Astrocyte of the cerebellum (primary cell): ENCODE results near the gene TMTC3.

Source experiments
- DNase-seq: peaks from one replicate; pipeline ENCODE4 v3.0.0-alpha.2; 2011; ENCODE audit warnings: low read depth
- H3K4me3 ChIP-seq: 2 replicates; pipeline ENCODE4 v1.5.1; 2011; ENCODE audit warnings: mild to moderate bottlenecking, low read depth, low read length, moderate library complexity
- in situ Hi-C: cut with HindIII; loops from 2 replicates; pipeline ENCODE4 v1.10.0; 2017; ENCODE audit warnings: low sequenced_read_pairs
- TF ChIP-seq, protein P1 (sequence below): IDR thresholded peaks from 2 replicates; pipeline ENCODE4 v1.5.1; 2012; ENCODE audit warnings: low read length, low read depth, moderate library complexity, mild to moderate bottlenecking; ENCODE audit errors: missing control alignments

Gene TMTC3

DNA sequence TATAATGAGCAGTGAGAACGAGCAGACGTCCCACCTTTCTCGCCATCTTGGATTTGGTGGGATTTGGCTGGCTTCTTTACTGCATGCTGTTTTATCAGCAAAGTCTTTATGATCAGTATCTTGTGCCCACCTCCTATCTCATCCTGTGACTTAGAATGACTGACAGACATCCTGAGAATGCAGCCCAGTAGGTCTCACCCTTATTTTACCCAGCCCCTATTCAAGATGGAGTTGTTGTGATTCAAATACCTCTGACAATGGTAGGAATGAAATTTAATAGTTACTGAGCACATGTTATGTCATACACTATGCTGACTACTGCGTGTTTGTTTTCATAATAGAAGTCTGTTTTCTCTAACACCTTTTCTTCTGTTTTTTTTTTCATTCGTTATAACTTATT lies 1.9 kb downstream of the TMTC3 start:
- TF ChIP-seq, protein P1, sequence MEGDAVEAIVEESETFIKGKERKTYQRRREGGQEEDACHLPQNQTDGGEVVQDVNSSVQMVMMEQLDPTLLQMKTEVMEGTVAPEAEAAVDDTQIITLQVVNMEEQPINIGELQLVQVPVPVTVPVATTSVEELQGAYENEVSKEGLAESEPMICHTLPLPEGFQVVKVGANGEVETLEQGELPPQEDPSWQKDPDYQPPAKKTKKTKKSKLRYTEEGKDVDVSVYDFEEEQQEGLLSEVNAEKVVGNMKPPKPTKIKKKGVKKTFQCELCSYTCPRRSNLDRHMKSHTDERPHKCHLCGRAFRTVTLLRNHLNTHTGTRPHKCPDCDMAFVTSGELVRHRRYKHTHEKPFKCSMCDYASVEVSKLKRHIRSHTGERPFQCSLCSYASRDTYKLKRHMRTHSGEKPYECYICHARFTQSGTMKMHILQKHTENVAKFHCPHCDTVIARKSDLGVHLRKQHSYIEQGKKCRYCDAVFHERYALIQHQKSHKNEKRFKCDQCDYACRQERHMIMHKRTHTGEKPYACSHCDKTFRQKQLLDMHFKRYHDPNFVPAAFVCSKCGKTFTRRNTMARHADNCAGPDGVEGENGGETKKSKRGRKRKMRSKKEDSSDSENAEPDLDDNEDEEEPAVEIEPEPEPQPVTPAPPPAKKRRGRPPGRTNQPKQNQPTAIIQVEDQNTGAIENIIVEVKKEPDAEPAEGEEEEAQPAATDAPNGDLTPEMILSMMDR = no peak
- no peak for DNase-seq
- H3K4me3 ChIP-seq = no peak overlapping the region
- in situ Hi-C loops = no loop called here

DNA sequence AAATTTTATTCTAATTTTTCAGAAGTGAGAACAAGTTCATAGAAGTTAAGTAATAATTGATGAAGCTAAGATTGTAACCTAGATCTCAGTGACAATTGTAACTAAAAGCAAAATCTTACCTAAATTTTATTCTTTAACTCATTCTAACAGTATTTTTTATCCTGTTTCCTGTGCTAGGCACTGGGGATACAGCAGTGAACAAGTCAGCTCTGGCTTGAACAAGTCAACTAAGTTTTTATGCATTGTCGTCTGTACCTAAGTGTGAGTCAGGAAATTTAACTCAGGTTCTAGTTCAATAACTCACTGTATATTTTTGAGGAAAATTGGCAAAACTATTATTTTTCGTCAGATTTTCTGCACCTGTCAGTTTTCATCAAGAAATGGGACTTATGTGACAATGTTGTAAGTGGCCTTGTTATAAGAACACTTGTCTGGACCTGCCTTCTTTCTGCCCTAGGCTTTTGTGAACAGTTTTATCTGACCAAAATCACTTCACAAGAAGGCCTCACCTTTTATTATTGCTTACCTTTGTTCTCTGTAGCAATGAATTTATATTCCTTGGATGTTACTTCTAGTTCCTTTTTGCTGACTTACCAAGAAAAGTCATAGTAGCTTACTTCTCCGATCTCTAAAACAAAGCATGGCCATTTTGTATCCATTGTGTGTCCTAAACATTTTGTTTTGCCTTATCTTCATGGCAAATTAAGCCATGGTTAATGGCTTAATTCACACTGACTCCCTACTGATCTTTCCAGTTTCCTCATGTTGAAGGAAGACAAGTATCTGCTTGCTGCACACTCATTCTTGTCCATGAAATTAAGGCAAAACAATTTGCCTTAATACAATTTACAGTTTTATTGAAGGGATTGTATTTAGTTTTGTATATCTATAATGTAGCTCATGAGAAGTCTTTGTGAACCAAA lies 2.7 kb downstream of the TMTC3 start:
- in situ Hi-C loops = no loop called here
- H3K4me3 ChIP-seq = no peak overlapping the region
- TF ChIP-seq, protein P1 = no peak
- no peak for DNase-seq

DNA sequence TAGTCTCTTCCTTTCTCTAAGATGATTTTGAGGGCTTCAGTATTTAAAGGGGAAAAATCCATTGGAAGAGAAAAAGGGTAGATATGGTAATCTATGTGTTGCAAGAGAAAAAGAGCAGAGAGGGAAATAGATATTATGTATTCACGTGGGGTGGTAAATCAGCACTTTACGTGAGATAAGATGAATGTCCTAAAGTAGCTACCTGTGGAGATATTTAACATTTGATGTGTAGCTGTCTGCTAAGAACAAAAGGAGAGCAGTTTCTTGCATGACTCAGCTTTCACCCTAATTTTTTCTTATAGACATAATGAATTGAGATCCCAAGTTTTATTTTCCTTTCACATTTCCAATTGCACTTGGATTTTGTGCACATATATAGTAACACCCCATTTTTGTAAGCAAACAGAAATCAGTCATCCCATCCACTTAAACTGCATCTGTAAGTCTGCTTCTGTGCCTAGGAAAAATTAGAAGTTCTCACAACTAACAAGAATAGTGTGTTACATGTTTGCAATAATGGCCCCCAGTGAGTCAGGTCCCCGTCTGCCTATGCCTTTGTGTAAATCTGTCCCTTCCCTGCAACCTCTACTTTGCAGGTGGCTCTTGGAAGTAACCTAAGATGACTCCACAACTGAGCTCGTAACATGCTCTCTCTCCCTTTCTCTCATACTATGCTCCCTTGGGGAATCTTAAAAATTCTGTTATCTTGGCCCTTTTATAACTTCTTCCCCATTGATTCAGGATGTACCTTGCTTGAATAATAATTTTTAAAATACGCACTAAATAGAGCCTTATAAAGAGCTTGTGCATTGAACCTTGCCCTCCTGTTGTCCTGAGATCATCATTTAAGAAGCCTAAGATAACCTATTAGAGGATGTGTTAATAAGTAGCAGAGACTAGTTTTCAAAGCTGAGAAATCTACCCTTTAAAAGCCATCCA lies 3.7 kb downstream of the TMTC3 start:
- no peak for DNase-seq
- TF ChIP-seq, protein P1 = no peak

DNA sequence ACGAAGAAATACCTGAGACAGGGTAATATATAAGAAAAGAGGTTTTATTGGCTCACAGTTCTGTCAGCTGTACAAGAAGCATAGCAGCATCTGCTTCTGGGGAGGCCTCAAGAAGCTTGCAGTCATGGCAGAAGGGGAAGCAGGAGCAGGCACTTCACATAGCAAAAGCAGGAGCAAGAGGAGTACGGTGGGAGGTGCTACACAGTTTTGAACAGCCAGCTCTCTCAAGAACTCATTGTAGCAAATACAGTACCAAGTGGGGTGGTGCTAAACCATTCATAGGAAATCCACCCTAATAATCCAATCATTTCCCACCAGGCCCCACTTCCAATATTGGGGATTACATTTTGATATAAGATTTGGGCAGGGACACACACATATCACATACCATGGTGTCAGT lies 8.0 kb downstream of the TMTC3 start:
- no peak overlapping the region for H3K4me3 ChIP-seq
- in situ Hi-C loops = no loop called here
- no peak for DNase-seq
- TF ChIP-seq, protein P1 = no peak

More for the DNA sequence above, 3.7 kb downstream of the TMTC3 start:
- in situ Hi-C loops = no loop called here
- H3K4me3 ChIP-seq = no peak overlapping the region

DNA sequence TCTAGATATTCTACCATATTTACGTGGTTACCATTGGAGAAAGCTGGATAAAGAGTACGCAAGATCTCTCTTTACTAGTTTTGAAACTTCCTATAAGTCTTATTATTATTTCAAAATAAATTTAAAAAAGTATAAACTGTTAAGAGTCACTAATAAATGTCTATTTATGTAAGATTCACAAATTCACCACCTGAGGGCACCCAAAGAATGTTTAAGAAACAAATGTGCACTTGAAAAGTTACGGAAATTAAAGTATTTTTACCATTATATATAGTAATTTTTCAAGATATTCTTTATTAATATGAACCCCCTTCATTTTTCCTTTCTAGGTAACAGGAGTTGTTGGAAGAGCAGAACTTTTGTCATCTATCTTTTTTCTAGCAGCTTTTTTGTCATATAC lies 11.9 kb downstream of the TMTC3 start:
- in situ Hi-C loops = no loop called here

More for the DNA sequence above, 11.9 kb downstream of the TMTC3 start:
- DNase-seq = peak; percentile 42
- H3K4me3 ChIP-seq = no peak overlapping the region
- TF ChIP-seq, protein P1 = no peak
